GM23248 (cell line): ENCODE results near the gene FAM50B. TPM values are rescaled to one million over a fixed set of nuclear protein-coding genes. Genes with fewer than 3 reads are reported as not detected.

ENCODE experiments used
- DNase-seq: peaks from one replicate; pipeline ENCODE4 v3.0.0-alpha.2; 2015
- H2AFZ ChIP-seq: fragments of 200-600 bp; sonication (generic); 2 replicates; pipeline ENCODE4 v1.6.1; 2016; ENCODE audit warnings: antibody characterized with exemption
- H3F3A ChIP-seq: fragments of 200-600 bp; sonication (generic); 2 replicates; pipeline ENCODE4 v1.6.1; 2016; ENCODE audit warnings: mild to moderate bottlenecking, antibody characterized with exemption, mixed run types; ENCODE audit not compliant: insufficient read depth
- H3K27ac ChIP-seq: fragments of 200-600 bp; sonication (generic); 2 replicates; pipeline ENCODE4 v1.5.1; 2016; ENCODE audit warnings: mild to moderate bottlenecking
- H3K27me3 ChIP-seq: fragments of 200-600 bp; sonication (generic); replicated peaks from 2 replicates; pipeline ENCODE4 v1.6.1; 2016; ENCODE audit warnings: mild to moderate bottlenecking; ENCODE audit not compliant: insufficient read depth
- H3K36me3 ChIP-seq: fragments of 200-600 bp; sonication (generic); 2 replicates; pipeline ENCODE4 v1.6.1; 2016; ENCODE audit warnings: low read depth, mild to moderate bottlenecking
- H3K4me1 ChIP-seq: fragments of 200-600 bp; sonication (generic); 2 replicates; pipeline ENCODE4 v1.6.1; 2016; ENCODE audit warnings: mild to moderate bottlenecking; ENCODE audit not compliant: insufficient read depth
- H3K4me2 ChIP-seq: fragments of 200-600 bp; sonication (generic); one replicate; pipeline ENCODE4 v1.6.1; 2016; ENCODE audit warnings: mild to moderate bottlenecking; ENCODE audit not compliant: unreplicated experiment
- H3K4me3 ChIP-seq: fragments of 200-600 bp; sonication (generic); 2 replicates; pipeline ENCODE4 v1.5.1; 2016; ENCODE audit warnings: mild to moderate bottlenecking
- H3K79me2 ChIP-seq: fragments of 200-600 bp; sonication (generic); 2 replicates; pipeline ENCODE4 v1.6.1; 2016; ENCODE audit warnings: mild to moderate bottlenecking; ENCODE audit not compliant: insufficient read depth
- H3K9ac ChIP-seq: fragments of 200-600 bp; sonication (generic); 2 replicates; pipeline ENCODE4 v1.6.1; 2016; ENCODE audit warnings: mild to moderate bottlenecking
- H3K9me2 ChIP-seq: fragments of 200-600 bp; sonication (generic); 2 replicates; pipeline ENCODE4 v1.6.1; 2016; ENCODE audit warnings: mixed run types, mild to moderate bottlenecking, moderate library complexity; ENCODE audit not compliant: insufficient read depth
- H3K9me3 ChIP-seq: fragments of 200-600 bp; sonication (generic); one replicate; pipeline ENCODE4 v1.6.1; 2017; ENCODE audit warnings: low read depth
- H4K20me1 ChIP-seq: fragments of 200-600 bp; sonication (generic); 2 replicates; pipeline ENCODE4 v1.6.0; 2016; ENCODE audit not compliant: insufficient read depth
- EZH2 ChIP-seq: fragments of 200-600 bp; sonication (generic); IDR thresholded peaks from 2 replicates; pipeline ENCODE4 v1.6.1; 2018; ENCODE audit warnings: antibody characterized with exemption, mild to moderate bottlenecking; ENCODE audit not compliant: insufficient read depth, poor library complexity, severe bottlenecking
- EZH2phosphoT487 ChIP-seq: fragments of 200-600 bp; sonication (generic); IDR thresholded peaks from 2 replicates; pipeline ENCODE4 v1.6.1; 2018; ENCODE audit warnings: antibody characterized with exemption, moderate library complexity, mild to moderate bottlenecking, low read depth; ENCODE audit not compliant: insufficient read depth
- WGBS, 2 experiments: methylation state at CpG; one replicate each; pipeline ENCODE4 v1.1.6; 2015 to 2017; ENCODE audit warnings: low lambda C conversion rate in 2 of 2, low coverage in 1 of 2; ENCODE audit errors: missing lambda C conversion rate in 2 of 2; 5-methylcytosine and 5-hydroxymethylcytosine counted together
- in situ Hi-C: fragments of 300-500 bp; cut with MboI; formaldehyde crosslinking; loops from 2 replicates; pipeline ENCODE4 v1.15.0; 2020
- polyA plus RNA-seq: library from polyadenylated mRNA; unstranded; fragments of >200 nt; fragmentation: Nextera tagmentation; extraction: Ambion mirVana; gene quantifications from 2 replicates; pipeline ENCODE4 v1.2.1, GENCODE V29; 2016
- total RNA-seq: library from RNA; depleted of rRNA; stranded (reverse); fragments of >200 nt; shearing (Covaris generic); gene quantifications from 2 replicates; pipeline ENCODE4 v1.2.3, GENCODE V29; 2014

Gene FAM50B
- total and polyA plus RNA-seq, 2 experiments from 2014 or later = 7.6 to 12.1 TPM

GRCh38 chr6:3823671-3824070 lies 25.5 kb upstream of the FAM50B start:
- peaks cover 25% of the 10 kb centered on the region for H3K4me1 ChIP-seq
- DNase-seq = no peak
- no peak overlapping the region for H3K9ac ChIP-seq
- H3K79me2 ChIP-seq = no peaks in the 10 kb centered on the region
- H3K9me2 ChIP-seq = no peaks in the 10 kb centered on the region
- H2AFZ ChIP-seq = no peak overlapping the region
- H3K36me3 ChIP-seq = no peaks in the 10 kb centered on the region
- TF ChIP-seq EZH2 = no peak
- TF ChIP-seq EZH2phosphoT487 = no peak
- no peak overlapping the region for H3K4me3 ChIP-seq
- H3K27me3 ChIP-seq = no peaks in the 10 kb centered on the region
- H4K20me1 ChIP-seq = no peaks in the 10 kb centered on the region
- 95 to 100% methylated on average over 6 of the region's 6 CpGs for WGBS, 2 experiments
- H3K27ac ChIP-seq = no peak overlapping the region
- no peak overlapping the region for H3K4me2 ChIP-seq
- in situ Hi-C loops = no loop called here
- H3K9me3 ChIP-seq = no peaks in the 10 kb centered on the region
- peaks cover 37% of the 10 kb centered on the region for H3F3A ChIP-seq

- H3K27ac ChIP-seq = peak overlapping the region; percentile 90
- peak overlapping the region; percentile 91 for H3K4me2 ChIP-seq
- WGBS, 2 experiments = 1 to 5% methylated on average over 15 of the region's 15 CpGs
- no peaks in the 10 kb centered on the region for H3K9me3 ChIP-seq
- no peaks in the 10 kb centered on the region for H3K27me3 ChIP-seq
- peak overlapping the region; percentile 47 for H2AFZ ChIP-seq
- peak overlapping the region; percentile 66 for H3K4me3 ChIP-seq
- H3F3A ChIP-seq = peaks cover 37% of the 10 kb centered on the region
- no peaks in the 10 kb centered on the region for H3K79me2 ChIP-seq
- in situ Hi-C loops = loop anchor here (5.0 kb wide), 1 partner anchor 78 kb away; no protein-coding TSS in a partner anchor
- no peaks in the 10 kb centered on the region for H3K9me2 ChIP-seq
- H3K36me3 ChIP-seq = no peaks in the 10 kb centered on the region
- TF ChIP-seq EZH2 (no peak), EZH2phosphoT487 (no peak)
- peak; percentile 81 for DNase-seq
- H4K20me1 ChIP-seq = no peaks in the 10 kb centered on the region
- peaks cover 25% of the 10 kb centered on the region for H3K4me1 ChIP-seq
- peak overlapping the region; percentile 78 for H3K9ac ChIP-seq
These were observed 23.8 kb upstream of the FAM50B start for GRCh38 chr6:3825331-3825831.

- H3F3A ChIP-seq = peaks cover 37% of the 10 kb centered on the region
- in situ Hi-C loops = loop anchor here (5.0 kb wide), 1 partner anchor 79 kb away; no protein-coding TSS in a partner anchor
- 2% methylated on average over 15 of the region's 15 CpGs for WGBS, 2 experiments
- DNase-seq = peak; percentile 98
- H3K4me3 ChIP-seq = peak overlapping the region; percentile 66
- peaks cover 25% of the 10 kb centered on the region for H3K4me1 ChIP-seq
- H3K27ac ChIP-seq = peak overlapping the region; percentile 90
- no peaks in the 10 kb centered on the region for H3K9me2 ChIP-seq
- H3K27me3 ChIP-seq = no peaks in the 10 kb centered on the region
- H3K9ac ChIP-seq = peak overlapping the region; percentile 78
- H3K9me3 ChIP-seq = no peaks in the 10 kb centered on the region
- H2AFZ ChIP-seq = peak overlapping the region; percentile 47
- no peaks in the 10 kb centered on the region for H4K20me1 ChIP-seq
- H3K36me3 ChIP-seq = no peaks in the 10 kb centered on the region
- peak overlapping the region; percentile 91 for H3K4me2 ChIP-seq
- TF ChIP-seq EZH2phosphoT487 (peak; percentile 82; the same call in 1 of the 2 replicates), EZH2 (no peak)
- H3K79me2 ChIP-seq = no peaks in the 10 kb centered on the region
These were observed 23.2 kb upstream of the FAM50B start for GRCh38 chr6:3825851-3826581.

- no peaks in the 10 kb centered on the region for H3K79me2 ChIP-seq
- H4K20me1 ChIP-seq = no peaks in the 10 kb centered on the region
- H3F3A ChIP-seq = peaks cover 34% of the 10 kb centered on the region
- WGBS, 2 experiments = 89 to 95% methylated on average over 5 of the region's 5 CpGs
- no peak overlapping the region for H2AFZ ChIP-seq
- no peak overlapping the region for H3K9ac ChIP-seq
- no peaks in the 10 kb centered on the region for H3K9me2 ChIP-seq
- H3K36me3 ChIP-seq = no peaks in the 10 kb centered on the region
- H3K4me1 ChIP-seq = peaks cover 34% of the 10 kb centered on the region
- TF ChIP-seq EZH2phosphoT487 (no peak), EZH2 (no peak)
- in situ Hi-C loops = loop anchor here (5.0 kb wide), 1 partner anchor 82 kb away; no protein-coding TSS in a partner anchor
- no peaks in the 10 kb centered on the region for H3K27me3 ChIP-seq
- no peak overlapping the region for H3K27ac ChIP-seq
- H3K4me3 ChIP-seq = no peak overlapping the region
- H3K4me2 ChIP-seq = no peak overlapping the region
- no peaks in the 10 kb centered on the region for H3K9me3 ChIP-seq
- no peak for DNase-seq
These were observed 19.9 kb upstream of the FAM50B start for GRCh38 chr6:3829285-3829684.
